Measurements from ENCODE around the gene TAF5L.

DNA sequence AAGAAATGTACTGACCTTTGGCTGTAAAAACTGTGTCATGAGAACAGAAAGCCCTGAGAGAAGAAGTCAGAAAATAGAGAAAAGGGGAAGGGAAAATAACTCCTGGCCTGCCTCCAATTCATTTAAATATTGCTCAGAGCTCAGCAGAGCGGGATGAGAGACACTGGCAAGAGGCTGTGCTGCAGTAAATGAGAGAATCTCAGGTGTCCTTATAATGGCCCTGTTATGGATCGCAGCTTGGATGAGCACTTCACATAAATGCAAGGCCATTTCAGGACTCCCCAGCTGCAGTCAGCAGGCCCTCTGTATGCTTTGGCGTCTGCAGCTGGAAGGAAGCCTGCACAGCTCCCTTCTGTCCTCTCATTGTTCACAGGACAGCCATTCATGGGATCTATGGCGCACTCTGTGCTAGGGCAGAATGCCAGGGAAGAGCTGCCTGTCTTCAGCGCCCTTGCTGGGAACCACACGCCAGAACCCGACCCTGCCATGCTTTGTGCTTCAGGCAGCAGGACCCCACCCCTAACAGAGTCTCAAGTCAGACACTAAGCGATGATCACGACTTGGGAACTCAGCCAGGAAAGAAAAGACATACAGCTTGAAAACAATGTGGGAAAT, 46.8 kb downstream of the TAF5L start:
- no peak for TF ChIP-seq EP300 (IDR thresholded peaks at IDR 0.05)
- TF ChIP-seq, protein P1, sequence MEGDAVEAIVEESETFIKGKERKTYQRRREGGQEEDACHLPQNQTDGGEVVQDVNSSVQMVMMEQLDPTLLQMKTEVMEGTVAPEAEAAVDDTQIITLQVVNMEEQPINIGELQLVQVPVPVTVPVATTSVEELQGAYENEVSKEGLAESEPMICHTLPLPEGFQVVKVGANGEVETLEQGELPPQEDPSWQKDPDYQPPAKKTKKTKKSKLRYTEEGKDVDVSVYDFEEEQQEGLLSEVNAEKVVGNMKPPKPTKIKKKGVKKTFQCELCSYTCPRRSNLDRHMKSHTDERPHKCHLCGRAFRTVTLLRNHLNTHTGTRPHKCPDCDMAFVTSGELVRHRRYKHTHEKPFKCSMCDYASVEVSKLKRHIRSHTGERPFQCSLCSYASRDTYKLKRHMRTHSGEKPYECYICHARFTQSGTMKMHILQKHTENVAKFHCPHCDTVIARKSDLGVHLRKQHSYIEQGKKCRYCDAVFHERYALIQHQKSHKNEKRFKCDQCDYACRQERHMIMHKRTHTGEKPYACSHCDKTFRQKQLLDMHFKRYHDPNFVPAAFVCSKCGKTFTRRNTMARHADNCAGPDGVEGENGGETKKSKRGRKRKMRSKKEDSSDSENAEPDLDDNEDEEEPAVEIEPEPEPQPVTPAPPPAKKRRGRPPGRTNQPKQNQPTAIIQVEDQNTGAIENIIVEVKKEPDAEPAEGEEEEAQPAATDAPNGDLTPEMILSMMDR (IDR thresholded peaks at IDR 0.05) = no peak
- TF ChIP-seq POLR2A (IDR thresholded peaks at IDR 0.05) = peak in 1 of 4 donors; percentile 34
